A172 (cell line): ENCODE results near the gene NFIX. TPM values are rescaled to one million over a fixed set of nuclear protein-coding genes. Genes with fewer than 3 reads are reported as not detected.

Source experiments
- DNase-seq: peaks from one replicate; pipeline ENCODE4 v3.0.0-alpha.2; 2015; ENCODE audit warnings: low spot score
- total RNA-seq: library from RNA; depleted of rRNA; stranded (reverse); fragments of >200 nt; shearing (Covaris generic); gene quantifications from 2 replicates; pipeline ENCODE4 v1.2.3, GENCODE V29; 2014

NFIX gene
- total RNA-seq, 1 experiment from 2014 or later = 25.7 TPM

DNA sequence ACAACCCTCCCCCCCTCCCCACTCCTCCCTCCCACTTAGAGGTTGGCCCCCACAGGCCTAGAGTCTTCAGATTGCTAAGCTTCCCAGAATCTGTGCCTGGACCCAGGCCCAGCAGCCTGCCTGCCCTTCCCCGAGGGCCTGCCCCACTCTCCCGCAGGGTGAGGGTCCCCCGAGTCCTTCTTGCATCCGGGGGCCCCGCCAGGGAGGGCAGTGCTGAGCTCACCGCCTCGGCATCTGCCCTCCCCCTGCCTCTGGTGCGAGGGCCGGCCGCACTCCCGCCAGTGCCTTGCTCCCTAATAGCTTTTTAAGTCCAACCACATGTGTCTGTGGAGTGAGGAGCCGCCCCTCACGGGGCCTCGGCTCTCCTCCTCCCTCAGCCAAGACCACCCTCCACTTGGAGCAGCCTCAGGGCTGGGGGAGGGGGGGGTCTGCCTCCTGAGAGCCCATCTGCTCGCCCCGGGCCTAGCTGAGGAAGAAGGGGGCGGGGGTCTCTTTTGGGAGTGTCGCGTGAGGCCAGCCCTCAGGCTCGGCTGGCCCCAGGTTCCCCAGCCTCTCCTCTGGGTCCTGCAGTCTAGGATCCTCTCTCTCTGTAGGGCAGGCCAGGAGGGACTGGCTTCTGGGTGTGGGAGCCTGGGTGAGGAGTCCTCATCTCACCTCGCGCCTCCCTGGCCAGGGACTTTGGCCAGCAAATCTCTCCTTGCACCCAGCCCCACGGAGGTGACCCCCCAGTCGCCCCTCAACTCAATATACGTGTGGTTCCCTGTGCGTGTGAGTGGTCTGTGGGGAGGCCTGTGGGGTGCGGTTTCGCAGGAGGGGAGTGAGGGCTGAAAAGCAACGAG, 60.2 kb downstream of the NFIX start:
- DNase-seq = peak; percentile 87

DNA sequence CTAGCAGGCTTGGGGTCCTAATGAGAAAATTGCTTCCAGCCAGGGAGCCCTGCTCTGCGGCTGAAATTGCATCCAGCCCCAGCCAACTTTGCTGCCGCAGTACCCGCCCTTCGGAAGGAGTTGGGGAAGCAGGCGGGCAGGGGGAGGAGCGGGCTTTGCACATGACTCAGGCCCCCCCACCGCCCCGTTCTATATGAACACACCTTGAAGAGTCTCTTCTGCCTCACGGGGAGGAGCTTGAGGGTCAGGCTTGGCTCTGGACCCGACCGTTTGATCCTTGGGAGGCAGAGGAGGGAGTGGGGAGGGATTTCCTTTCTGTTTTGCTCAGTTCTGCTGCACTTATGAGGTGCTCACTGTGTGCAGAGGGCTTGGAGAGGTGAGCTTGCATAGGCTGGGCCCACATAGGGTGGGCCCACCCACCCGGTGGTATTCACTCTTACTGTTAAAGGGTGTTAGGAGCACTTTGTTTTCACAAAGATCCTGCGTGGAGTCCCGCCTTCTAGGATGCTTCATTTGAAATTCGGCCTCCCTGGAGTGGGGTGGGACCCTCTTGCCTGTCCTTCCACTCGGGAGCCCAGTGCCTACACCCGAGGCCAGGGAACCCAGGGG, 60.9 kb downstream of the NFIX start:
- peak; percentile 96 for DNase-seq

DNA sequence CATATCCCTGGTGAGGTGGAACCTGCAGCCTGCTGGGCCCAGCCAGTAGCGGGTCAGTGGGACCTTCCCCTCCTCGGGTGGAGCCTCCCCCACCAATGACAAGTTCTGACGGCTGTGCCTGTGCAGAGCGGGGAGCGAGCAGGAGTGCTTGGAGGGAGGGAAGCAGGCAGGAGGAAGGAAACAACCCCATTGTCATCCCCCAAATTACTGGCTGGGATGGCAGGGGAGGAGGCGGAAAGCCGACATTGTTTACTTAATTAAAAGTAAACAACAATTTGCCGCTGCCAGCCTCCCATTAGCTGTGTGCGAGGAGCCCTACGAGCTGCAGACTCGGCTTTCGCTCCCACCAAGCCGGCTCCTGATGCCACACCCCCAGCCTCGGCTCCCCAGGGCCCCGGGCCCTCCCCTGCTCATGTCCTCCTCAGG, 61.9 kb downstream of the NFIX start:
- DNase-seq = no peak

DNA sequence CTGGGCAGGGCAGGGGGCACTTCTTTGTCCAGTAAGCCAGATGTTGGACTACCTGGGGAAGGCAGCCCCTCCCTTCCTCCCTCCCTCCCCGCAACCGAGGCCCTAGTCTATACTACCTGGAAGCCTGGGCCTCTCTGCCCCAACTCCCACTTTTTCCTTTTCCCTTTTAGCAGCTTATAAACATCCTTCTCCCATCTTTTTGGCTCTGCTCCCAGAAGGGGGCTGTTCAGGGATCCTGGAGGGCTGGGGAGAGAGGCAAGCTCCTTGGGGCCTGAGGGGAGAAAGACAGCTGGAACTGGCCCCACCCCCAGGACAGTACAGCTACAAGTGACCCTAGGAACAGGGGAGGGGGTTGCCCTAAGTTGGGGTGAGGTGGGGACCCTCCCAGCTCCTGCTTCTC, 62.5 kb downstream of the NFIX start:
- no peak for DNase-seq

DNA sequence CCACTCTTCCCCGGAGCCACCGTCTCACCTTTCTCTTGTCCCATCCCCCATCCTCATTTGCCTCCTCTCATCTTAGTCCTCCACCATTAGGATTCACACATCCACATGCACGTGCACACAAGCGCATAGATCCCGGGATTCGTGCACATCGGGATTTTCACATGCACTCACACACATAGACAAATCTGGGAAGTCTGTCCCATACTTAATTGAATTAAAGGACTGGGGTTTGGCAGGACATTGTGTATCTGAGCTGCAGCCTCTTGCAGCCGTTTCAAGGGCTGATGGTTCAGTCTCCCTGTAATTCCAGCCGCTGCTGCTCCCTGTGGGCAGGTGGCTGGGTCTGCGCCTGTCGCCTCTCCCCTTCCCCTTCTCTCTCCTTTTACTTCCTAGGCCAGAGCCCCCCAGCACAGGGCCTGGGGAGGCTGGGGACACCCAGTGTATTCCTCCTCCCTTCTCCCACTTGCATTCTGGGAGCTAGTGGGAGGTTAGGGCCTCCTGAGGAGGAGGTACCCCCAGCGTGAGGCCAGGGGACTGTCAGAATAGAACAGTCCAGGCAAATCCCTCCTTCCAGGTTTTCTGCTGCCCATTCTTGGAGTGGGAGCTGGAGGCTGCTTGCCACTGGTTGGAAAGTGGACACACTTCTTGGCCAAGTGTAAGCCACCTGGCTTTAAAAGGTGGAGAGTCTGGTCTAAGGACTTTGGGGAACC, 63.8 kb downstream of the NFIX start:
- DNase-seq = no peak

DNA sequence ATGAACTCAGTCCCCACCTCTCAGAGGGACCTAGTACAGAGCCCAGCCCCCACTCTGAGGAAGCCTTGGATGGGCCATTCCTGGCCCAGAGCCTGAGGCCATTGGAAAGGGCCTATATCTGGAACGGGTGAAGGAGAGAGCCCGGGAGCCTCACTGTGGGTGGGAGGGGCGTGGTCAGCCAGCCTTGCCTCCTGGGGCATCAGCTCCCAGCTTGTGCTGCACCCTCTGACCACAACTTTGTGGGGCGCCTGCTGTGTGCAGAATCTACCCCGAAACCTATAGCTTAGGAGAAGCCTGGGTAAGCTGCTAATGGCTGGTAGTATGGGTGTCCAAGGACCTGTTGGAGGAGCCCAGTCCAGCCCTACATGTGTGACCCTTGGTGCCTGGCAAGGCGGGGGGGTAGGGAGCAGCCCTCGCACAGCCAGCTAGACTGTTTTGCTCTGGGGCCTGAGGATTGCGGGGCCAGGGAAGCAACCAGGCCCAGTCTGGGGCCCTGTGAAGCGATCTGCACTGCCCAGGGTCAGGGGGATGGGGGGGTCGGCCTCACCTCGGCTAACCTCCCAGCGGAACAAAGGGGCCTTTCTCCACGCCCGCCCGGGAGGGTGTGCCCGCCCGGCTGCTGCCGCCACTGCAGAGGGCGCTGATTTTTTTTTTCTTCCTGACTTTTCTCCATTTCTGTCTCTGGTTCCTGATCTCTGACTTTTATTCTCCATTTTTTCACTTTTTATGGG, 65.1 kb downstream of the NFIX start:
- DNase-seq = peak; percentile 87

DNA sequence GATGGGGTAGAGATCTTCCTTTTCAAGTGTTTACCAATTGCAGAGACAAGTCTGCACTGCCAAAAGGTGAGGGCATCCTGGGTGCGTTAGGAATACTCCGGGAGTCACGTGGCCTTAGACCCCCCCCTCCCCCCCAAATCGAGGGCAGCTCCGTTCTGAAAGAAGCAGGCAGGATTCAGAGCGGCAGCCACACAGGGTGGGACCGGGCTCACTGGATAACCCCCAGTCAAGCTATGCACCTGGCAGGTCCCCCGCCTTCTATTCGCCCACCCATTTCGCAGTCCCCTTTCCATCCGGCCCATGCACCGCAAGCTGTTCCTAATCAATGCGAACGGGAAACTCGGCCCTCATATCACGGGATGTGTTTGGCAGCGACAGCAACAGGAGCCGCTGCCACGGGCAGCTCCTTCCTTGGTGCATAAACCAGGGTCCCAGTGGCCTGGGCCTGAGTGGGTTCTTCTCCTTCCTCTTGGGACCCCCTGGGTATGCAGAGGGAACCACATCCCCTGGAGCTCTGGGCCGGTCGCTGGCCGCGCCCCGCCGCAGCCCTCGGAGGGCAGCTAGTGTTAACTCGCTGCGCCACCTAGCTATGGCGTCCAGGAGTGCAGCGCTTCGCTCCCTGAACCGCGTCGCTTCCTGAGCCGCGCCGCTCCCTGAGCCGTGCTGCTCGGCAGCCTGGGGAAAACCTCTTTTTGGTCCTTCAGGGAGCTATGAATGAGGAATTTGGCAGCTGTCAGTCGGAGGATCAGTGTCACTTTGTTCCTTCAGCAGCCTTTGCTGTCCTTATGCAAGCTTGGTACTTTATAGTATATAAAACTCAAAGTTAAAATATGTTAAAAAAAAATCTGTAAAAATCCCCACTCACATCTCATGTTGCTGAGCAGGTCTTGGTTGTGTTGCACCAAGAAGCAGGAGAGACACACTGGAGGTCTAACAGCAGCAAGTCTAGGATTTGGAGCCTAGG, 66.0 kb downstream of the NFIX start:
- peak; percentile 82 for DNase-seq

DNA sequence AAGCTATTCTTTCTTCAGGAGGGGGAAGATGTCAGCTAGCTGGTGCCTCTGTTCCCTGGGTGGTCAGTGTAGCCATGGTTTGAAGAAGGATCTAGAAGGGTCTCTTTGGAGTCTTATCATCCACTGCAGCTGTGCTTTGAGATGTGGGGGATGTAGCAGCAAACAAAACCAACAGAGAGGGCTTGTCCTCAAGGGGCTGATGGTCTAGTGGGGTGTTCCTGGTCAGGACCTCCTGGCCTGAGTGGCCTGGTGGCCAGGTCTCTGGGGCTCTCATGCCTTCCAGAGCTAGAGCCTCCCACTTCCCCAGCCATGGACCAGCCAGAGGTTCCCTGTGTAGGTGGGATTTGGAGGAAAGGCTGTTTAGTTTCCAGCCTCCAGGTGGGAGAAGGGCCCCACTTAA, 67.0 kb downstream of the NFIX start:
- no peak for DNase-seq

DNA sequence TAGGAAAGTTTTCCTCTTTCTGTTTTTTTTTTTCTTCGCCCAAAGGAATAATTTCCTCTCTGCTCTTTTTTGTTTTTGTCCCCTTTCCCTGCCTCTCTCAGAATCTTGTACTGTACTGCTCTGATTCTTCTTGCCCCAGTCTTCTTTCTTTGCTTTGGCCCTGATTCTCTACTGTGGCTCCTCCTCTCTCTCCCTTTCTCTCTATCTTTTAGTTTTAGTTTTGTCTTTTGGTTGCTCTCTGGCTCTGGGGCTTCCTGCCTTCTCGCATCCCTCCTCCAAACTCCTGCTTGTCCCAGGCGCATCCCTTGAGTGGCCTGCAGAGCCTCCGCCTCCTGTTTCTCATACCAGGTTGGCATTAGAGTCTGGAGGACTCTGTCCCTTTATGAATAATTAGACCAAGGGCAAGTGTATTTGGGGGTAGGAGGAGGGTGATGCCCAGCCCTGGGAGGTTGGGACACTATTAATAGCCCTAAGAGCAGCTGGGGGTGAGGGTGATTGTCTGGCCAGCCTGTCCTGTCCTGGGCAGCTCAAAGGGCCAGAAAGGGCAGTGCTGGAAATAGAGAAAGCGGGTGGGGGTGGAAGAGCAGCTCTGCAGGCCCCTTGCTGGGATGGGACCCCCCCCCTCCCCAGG, 68.3 kb downstream of the NFIX start:
- DNase-seq = no peak

DNA sequence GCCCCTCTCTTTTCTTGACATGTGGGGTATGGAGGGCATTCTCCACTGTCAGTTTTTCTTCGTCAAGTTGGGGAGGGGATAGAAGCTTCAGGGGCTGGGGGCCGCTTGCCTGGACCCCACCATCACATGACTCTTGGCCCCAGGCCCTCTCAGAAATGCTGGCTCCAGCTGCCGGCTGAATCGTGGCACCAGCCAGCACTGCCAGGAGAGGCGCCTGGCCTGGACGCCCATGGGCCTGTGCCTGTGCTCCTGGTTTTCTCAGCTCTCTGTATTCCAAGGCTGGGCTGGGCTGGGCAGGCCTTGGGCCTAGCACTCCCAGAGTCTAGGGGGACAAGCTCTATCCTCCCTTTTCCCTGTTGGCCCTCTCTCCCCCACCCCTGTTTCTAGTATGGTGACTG, 68.8 kb downstream of the NFIX start:
- DNase-seq = no peak

DNA sequence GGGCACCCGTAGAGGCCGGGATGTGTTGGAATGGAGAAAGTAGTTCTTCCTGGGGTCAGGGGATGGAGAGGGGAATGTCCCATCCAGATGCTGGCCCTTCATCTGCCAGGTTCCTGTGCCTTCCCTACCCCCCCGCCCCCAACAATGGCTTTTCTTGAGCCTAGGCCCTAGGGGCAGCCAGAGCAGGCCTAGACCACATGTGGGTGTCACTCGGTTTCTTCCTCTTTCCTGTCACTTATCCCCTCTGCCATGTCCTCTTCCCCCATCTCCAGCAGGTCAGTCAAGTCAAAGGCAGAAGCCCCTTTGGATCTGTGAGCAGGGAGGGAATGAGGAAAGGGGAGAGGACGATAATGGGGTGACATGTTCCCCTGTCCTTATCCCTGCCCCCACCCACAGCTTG, 71.0 kb downstream of the NFIX start:
- DNase-seq = no peak

DNA sequence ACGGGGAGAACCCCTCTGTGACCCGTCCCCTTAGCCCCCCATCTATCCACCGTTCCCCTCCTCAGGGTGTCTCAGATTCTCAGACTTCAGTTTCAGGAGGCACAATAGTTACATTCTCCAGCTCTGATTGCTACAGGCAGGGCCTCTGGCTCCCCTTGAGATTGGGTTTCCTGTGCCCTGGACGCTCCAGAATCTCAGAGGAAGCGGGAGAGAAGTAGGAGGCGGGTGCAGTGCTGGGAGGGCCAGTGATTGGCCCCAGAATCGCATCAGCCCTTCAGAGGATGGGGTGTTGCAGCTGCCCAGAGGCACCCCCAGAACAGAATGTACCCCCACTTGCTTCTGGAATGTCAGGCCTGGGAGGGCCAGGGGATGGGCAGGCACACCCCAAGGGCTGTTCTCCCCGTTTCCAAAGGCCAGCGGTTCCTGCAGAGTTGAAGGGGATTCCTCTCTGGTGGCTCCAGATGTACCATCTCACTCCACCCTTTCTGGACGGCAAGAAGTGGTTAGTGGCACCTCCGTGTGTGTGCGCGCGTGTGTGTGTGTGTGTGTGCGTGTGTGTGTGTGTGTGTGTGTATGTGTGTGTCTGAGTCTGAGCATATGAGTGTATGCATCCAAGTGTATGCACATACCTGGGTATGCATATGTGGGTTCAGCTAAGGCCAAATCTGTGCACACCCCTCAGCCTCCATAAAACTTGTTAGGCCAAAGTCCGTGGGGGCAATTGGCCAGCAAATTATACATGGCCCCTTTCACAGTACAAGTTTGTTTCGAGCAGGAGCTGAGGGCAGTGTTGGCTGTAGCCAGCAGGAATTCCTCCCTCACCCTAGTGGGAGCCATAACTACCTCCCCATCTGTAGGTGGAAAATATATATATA, 71.9 kb downstream of the NFIX start:
- DNase-seq = no peak

DNA sequence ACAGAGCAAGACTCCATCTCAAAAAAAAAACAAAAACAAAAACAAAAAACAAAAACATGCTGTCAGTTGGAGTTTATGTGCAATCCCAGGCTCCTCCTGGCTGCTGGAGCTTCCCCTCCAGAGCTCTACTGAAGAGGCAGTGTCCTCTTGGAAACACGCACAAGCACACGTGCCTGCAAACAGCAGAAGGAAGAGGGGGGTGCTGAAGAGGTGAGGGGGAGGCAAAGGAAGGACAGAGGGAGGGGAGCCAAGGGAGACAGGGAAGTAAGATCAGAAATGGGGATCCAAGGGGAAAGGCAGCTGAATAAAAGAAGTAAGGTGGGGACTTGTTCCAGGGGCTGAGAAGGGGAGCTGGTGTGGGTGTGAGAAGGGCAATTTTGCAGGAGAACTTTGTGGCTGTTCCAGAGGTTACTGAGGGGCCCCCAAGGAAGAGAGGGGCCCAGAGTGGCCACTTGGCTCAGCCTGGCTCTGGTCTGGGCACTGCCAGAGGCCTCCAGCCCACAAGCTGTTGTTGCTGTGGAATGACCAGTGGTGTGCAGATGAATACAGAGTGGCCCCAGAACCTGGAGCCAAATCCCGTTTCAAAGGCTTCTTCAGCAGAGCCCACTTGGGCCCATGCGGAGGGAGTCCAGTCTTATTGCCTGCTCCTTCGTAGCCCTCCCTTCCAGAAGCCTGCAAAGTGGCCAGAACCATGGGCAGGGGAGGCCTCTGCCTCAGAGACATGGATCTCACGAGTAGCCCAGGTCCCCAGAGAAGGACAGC, 73.0 kb downstream of the NFIX start:
- DNase-seq = no peak

DNA sequence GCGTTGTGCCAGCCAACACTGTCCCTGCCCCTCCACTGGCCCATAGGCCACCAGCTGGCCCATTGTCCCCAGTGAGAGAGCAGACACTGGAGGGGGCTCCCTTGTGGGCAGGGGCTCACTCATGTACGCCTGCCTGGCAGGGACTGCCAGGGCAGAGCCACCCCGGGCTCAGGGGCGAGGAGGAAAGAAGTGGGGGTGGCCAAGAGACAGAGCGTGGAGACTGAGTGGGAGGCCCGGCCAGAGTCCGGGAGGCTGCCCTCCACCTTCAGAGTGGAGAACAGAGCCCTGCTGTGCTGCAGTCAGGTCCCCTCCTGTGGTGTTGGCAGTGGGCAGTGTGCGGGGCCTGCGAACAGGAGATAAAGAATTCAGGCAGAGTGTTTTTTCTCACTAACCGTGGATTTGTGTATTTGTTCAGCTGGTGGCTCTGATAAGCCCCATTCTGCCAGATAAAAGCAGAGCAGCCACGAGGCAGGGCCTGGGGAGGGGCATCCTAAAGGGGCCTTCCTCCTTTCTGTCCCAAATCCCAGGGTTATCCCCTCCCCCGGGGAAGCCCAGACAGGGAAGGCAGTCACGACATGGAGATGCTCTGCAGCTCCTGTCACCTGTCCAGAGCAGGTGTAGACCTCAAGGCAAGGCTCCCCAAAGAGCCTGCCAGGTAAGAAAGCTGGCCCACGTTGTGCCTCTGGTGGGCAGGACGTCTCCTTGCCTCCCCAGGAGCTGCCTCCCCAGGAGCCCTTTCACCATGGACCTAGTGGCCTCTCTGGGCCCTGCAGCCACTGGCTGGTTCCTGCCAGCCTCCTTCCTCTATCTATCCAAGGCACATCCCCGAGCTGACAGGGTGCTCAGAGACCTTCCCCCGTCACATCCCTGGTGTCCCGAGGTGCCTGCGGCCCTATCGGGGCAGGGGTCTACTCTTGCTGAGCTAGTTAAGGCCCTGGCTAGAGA, 74.4 kb downstream of the NFIX start:
- DNase-seq = no peak

DNA sequence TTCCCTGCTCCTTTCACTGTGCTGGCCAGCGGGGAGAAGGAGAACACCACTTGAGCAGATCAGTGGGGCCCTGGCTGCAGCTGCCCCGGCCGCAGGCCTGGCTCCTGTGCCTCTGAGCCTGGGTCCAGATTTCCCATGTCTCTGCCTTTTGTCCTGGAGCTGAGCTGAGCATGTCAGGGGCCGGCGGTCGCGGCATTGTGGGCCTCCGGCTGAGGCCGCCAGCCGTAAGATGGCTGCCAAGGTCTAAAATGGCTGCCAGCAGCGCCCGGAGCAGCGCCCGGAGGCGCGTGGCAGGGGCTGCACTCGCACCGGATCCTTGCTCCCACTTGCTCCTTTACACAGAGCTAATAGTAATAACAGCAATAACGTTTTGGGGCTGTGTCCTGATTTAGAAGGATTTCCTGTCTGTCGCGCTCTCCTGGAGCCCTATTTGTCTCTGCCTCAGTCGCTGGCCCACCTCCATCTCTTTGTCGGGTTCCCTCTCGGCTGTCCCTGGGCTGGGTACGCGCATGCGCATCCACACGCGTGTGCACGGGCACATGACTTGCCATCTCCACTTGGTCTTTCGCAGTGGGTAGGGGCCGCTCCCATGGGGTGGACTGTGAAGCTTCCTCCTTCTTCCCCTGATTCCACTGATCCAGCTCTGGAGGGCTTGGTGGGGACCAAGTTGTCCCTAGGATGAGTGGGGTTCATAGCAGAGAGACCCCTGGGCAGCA, 75.3 kb downstream of the NFIX start:
- no peak for DNase-seq

DNA sequence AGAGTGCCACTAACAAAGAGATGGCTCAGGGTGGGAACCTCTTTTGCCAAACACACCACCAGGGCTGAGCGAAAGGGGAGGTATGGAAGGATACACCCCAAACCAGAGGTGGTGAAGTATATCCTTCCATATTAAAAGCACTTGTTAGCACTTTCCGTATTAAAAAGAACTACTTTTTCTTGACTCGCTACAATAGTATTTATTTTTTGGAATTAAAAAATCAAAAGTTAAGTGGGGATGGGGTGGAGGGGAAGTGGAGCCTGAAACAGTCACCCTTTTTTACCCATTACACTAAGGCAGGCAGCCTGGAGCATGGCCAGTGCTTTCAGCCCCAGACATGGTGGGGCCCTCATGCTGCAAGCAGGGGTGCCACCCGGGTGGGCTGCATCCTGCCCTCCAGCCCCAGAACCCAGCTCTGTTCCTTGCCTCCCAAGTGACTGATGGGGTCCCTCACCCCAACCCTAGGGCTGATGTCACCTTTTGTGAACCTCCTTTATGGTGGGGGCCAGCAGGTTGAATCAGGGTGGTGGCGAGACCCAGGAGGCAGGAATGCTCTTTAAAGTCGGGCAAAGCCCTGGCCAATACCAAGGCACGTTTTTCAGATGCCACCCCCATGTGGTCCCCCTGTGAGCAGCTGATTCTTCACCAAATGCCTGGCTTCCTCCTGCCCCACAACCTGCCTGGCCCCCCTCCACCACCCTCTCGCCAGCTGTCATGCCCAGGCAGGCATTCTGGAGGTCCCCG, 76.3 kb downstream of the NFIX start:
- DNase-seq = no peak
